LNCaP clone FGC (cell line): Measurements from ENCODE around the gene MAPK12.

ENCODE experiments used
- DNase-seq: peaks from one replicate; pipeline ENCODE4 v3.0.0-alpha.2; 2011; ENCODE audit warnings: low read depth
- H3K4me3 ChIP-seq: 2 replicates; pipeline ENCODE4 v1.5.1; 2011; ENCODE audit warnings: mild to moderate bottlenecking, low read depth, low read length, control low read depth
- CTCF ChIP-seq: IDR thresholded peaks from 2 replicates; pipeline ENCODE4 v1.5.1; 2012; ENCODE audit warnings: mild to moderate bottlenecking; ENCODE audit not compliant: control insufficient read depth, insufficient read depth; ENCODE audit errors: extremely low read depth

The MAPK12 gene

GRCh38 chr22:50281384-50281760 lies 19.9 kb upstream of the MAPK12 start:
- no peak for TF ChIP-seq CTCF
- DNase-seq, result no peak

DNA sequence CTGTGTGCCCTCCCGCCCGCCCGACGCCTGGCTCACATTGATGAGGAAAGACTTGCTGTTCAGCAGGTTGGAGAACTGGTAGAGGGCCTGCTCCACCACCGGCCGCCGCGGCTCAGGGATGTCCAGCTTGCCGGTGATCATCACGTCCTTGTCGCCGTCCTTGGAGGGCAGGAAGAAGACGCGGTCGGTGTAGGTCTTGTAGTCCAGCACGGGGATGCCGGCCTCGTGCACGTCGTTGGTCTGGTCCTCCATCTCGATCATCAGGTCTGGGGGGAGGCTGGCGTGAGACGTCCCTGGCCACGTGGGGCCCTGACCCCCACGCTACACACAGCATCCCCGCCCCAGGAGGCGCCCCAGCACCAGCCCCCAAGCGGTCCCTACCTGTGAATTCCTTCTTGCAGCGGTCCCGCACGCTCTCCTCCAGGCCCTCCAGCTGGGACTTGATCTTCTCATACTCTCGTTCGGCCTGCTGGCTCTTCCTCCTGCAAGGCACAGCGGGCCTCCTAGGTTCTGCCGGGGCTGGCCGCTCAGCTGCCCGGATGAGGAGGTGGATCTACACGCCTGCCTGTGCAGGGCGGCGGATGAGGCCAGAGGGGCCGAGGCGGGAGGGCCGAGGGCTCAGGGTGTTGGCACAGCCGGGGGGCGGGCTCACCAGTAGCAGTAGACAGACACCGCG lies 19.4 kb upstream of the MAPK12 start:
- no peak for DNase-seq
- TF ChIP-seq CTCF, result no peak
- no peak overlapping the region for H3K4me3 ChIP-seq

More at GRCh38 chr22:50281384-50281760, 19.9 kb upstream of the MAPK12 start:
- no peak overlapping the region for H3K4me3 ChIP-seq

DNA sequence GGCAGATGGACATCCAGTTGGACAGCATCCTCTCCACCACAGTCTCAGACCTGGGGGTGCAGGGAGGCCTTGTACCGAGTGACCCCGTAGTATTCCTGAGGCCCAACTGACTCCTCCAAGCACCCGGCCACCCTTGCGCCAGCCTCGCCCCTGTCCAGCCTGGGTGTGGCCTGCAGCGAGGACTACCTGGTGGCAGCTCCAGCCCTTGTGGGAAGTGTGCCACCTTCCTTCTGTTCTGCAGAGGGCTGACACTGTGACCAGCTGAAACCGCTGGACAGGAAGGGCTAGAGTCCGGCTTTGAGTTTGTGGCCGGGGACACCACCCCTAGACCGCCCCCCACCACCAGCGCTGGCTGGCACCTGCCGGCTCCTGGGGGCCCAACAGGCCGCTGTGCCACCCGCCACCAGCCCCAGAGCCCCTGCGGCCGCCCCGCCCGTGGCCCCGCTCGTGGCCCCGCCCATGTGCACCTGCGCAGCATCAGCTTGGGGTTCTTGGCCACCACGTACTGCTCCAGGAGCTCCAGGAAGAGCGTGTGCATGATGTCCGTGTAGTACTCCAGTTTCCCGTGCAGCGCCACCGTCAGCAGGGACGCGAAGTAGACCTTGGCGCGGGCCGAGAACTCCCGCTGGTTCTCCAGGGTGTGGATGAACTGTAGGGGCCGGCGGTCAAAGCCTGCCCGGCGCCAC lies 18.7 kb upstream of the MAPK12 start:
- no peak overlapping the region for H3K4me3 ChIP-seq
- no peak for TF ChIP-seq CTCF
- DNase-seq, result no peak

DNA sequence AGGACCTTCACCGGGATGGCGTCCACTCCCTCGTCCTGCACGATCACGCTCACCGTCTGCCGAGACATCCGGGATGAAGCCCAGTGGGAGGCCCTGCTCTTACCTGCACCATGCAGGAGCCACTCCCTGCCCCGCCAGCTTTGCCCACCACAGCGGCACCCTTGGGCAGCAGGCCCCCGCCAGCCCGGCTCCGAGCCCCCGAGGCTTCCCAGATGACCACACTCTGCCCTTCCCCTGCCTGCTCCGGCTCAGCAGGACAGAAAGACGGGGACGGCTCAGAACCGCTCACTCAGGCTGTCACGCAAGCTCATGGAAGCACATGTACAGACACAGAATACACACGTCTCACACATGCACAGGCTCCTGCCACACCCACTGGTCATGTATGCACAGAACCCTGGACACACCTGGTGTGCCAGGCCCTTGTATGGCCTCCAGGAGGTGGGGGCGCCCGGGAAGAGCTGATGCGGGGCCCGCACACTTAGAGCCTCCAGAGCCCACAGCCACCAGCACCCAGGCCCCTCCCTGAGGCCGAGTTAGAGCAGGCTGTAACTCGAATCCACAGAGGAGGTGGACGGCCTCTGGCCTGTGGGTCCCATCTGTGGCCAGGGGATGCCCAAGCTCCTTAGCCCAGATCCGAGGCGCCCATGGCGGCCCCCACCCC lies 17.6 kb upstream of the MAPK12 start:
- DNase-seq, result no peak
- no peak for TF ChIP-seq CTCF
- H3K4me3 ChIP-seq, result no peak overlapping the region

DNA sequence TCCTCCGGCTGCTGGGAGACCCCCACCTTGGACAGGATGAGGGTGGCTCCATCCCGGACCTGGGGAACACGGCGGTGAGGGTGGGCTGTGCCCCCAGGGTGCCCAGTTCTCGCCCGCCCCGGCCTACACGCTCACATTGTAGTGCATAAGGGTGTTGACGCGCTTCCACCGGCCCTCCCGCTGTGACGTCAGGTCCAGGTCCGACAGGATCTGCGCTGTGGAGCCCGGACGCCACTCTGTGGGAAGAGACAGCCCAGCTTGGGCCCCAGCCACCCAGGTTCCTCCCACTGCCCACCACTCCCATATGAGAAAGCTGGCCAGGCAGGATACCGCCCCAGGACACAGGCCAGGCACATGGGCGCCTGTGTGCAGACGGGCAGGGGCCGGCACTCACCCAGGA lies 17.0 kb upstream of the MAPK12 start:
- no peak overlapping the region for H3K4me3 ChIP-seq
- no peak for DNase-seq

GRCh38 chr22:50277761-50278160 lies 16.3 kb upstream of the MAPK12 start:
- no peak for TF ChIP-seq CTCF
- no peak overlapping the region for H3K4me3 ChIP-seq
- DNase-seq, result no peak

More for the DNA sequence above, 17.0 kb upstream of the MAPK12 start:
- no peak for TF ChIP-seq CTCF
